ENCODE measurements around the gene MRPL1. TPM values are rescaled to one million over a fixed set of nuclear protein-coding genes. Genes with fewer than 3 reads are reported as not detected.

Gene MRPL1
- total and polyA plus RNA-seq, 10 donors = 14.4 to 53.7 (median 26.6) TPM

GRCh38 chr4:77903186-77903585 is 40.6 kb downstream of the MRPL1 start:
- Histone ChIP-seq H3K36me3 (peaks cover 0 to 43% (median 3%) of the 10 kb centered on the region in 6 donors), H3K27ac (no peak overlapping the region), H3K4me1 (peaks cover 0 to 19% (median 13%) of the 10 kb centered on the region in 6 donors), H3K27me3 (replicated peaks in 1 of 7) (no peaks in the 10 kb centered on the region), H3K4me3 (no peak overlapping the region), H3K9me3 (no peaks in the 10 kb centered on the region)
- intact Hi-C loops (cut with DNase I; ENCODE audit: low total_unique reads) = no loop called here
- no peak for DNase-seq
- TF ChIP-seq, protein P1, sequence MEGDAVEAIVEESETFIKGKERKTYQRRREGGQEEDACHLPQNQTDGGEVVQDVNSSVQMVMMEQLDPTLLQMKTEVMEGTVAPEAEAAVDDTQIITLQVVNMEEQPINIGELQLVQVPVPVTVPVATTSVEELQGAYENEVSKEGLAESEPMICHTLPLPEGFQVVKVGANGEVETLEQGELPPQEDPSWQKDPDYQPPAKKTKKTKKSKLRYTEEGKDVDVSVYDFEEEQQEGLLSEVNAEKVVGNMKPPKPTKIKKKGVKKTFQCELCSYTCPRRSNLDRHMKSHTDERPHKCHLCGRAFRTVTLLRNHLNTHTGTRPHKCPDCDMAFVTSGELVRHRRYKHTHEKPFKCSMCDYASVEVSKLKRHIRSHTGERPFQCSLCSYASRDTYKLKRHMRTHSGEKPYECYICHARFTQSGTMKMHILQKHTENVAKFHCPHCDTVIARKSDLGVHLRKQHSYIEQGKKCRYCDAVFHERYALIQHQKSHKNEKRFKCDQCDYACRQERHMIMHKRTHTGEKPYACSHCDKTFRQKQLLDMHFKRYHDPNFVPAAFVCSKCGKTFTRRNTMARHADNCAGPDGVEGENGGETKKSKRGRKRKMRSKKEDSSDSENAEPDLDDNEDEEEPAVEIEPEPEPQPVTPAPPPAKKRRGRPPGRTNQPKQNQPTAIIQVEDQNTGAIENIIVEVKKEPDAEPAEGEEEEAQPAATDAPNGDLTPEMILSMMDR (IDR thresholded peaks at IDR 0.05 in 8 of 11, conservative IDR thresholded peaks at IDR 0.05 in 3 of 11) = no peak
- no peak for TF ChIP-seq POLR2A (IDR thresholded peaks at IDR 0.05)
- no peak for TF ChIP-seq POLR2AphosphoS5 (IDR thresholded peaks at IDR 0.05)
- 89 to 100% (median 94%) methylated on average over 1 of the region's 1 CpG for whole genome bisulfite sequencing, 5 donors

DNA sequence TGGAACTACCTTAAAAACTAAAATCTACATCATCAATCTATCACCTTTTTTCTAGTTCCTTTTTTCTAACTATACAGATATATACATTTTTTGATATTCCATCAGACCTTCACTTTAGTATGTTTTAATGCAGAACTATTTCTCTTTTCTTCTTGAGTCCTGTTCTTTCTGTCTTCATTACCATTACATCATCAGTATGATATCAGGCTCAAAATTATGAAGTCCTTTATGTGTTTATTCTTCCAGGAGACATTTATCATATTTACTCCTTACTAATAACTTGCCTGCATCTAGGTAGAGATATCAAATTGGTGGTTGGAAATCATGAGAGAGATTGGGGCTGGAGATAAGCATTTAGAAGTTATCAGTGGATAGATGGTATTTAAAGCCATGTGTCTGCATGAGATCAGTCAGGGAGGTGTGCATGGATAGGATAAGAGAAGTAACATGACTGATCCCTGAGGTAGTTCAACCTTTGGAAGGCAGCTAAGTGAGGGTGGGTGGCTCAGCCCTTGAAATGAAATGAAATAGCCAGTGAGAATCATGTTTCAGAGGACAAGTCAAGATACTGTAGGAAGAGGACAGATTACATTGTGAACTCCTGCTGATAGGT is 43.1 kb downstream of the MRPL1 start:
- no peak overlapping the region for H3K4me3 ChIP-seq
- no peak for DNase-seq
- no peaks in the 10 kb centered on the region for H3K27me3 ChIP-seq (replicated peaks in 1 of 7)
- no peaks in the 10 kb centered on the region for H3K9me3 ChIP-seq
- intact Hi-C loops (cut with DNase I; ENCODE audit: low total_unique reads) = no loop called here
- no peak overlapping the region for H3K27ac ChIP-seq
- H3K4me1 ChIP-seq = peaks cover 0 to 7% (median 0%) of the 10 kb centered on the region in 6 donors
- TF ChIP-seq POLR2A (IDR thresholded peaks at IDR 0.05) (no peak), POLR2AphosphoS5 (IDR thresholded peaks at IDR 0.05) (no peak)
- TF ChIP-seq, protein P1 (IDR thresholded peaks at IDR 0.05 in 8 of 11, conservative IDR thresholded peaks at IDR 0.05 in 3 of 11) = no peak
- H3K36me3 ChIP-seq = peaks cover 0 to 59% (median 14%) of the 10 kb centered on the region in 6 donors

DNA sequence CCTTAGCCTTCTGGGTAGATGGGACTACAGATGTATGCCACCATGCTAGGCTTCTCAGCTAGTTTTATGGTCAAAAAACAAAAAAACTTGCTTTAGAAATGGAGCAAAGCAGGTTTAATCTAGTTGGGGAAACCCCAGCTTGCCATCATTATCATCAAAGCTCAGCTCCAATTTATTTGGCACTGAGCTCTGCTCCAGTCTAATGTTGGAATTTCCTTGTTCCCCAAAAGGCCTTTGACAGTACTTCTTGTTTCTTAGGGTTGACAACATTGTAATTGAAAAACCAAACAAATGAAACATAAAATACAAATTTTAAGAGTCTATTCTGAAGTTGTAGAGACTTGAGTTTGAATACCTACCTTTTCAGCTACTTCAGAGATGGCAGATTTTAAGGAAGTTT is 48.0 kb downstream of the MRPL1 start:
- H3K27ac ChIP-seq = no peak overlapping the region
- no peaks in the 10 kb centered on the region for H3K9me3 ChIP-seq
- H3K27me3 ChIP-seq (replicated peaks in 1 of 7) = no peaks in the 10 kb centered on the region
- H3K4me3 ChIP-seq = no peak overlapping the region
- H3K36me3 ChIP-seq = peaks cover 0 to 55% (median 14%) of the 10 kb centered on the region in 6 donors
- DNase-seq = no peak
- TF ChIP-seq POLR2AphosphoS5 (IDR thresholded peaks at IDR 0.05) = no peak
- TF ChIP-seq, protein P1 (IDR thresholded peaks at IDR 0.05 in 8 of 11, conservative IDR thresholded peaks at IDR 0.05 in 3 of 11) = no peak
- TF ChIP-seq POLR2A (IDR thresholded peaks at IDR 0.05) = no peak
- peaks cover 0 to 32% (median 8%) of the 10 kb centered on the region in 6 donors for H3K4me1 ChIP-seq
- intact Hi-C loops (cut with DNase I; ENCODE audit: low total_unique reads) = no loop called here

- peaks cover 0 to 55% (median 14%) of the 10 kb centered on the region in 6 donors for H3K36me3 ChIP-seq
- intact Hi-C loops (cut with DNase I; ENCODE audit: low total_unique reads) = no loop called here
- no peak for DNase-seq
- WGBS, 5 donors = 89 to 100% (median 97%) methylated on average over 1 of the region's 1 CpG
- no peaks in the 10 kb centered on the region for H3K27me3 ChIP-seq (replicated peaks in 1 of 7)
- peaks cover 0 to 32% (median 8%) of the 10 kb centered on the region in 6 donors for H3K4me1 ChIP-seq
- H3K9me3 ChIP-seq = no peaks in the 10 kb centered on the region
- no peak for TF ChIP-seq POLR2AphosphoS5 (IDR thresholded peaks at IDR 0.05)
- TF ChIP-seq, protein P1 (IDR thresholded peaks at IDR 0.05 in 8 of 11, conservative IDR thresholded peaks at IDR 0.05 in 3 of 11) = no peak
- no peak for TF ChIP-seq POLR2A (IDR thresholded peaks at IDR 0.05)
- no peak overlapping the region for H3K4me3 ChIP-seq
- H3K27ac ChIP-seq = no peak overlapping the region
Observed at GRCh38 chr4:77911091-77911490, 48.5 kb downstream of the MRPL1 start.
